Measurements from ENCODE around the gene PTPRE.

The PTPRE gene

DNA sequence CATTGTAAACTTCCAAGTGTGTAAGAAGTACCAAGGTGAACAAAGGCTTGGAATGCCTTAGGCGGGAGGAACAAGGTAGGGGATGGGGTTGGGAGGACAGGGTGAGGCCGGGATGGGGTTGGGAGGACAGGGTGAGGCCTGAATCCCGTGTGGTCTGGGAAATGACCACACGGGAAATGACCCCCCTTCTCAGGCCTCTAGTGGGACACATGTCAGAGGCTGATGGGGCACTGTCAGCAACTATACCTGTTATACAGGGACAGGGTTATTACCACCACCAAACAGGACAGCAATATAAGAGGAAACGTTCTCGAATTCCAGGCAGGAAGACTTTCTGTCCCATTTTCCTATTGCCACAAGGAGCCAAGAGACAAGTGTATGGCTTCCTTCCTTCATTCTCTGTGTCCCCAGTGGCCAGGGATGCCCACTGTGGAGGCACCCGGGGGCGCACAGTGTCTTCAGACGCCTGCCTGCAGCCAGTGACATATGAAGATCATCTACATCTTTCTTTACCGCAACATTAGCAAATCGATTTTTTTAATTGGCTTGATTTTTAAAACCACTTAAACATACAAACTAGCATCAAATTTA lies 218.0 kb downstream of the PTPRE start:
- DNase-seq (ENCODE audit: low read depth in 2 of 2): no peak

- DNase-seq (ENCODE audit: low read depth in 2 of 2): no peak
These were observed 218.6 kb downstream of the PTPRE start for GRCh38 chr10:128125416-128125943.

- peak; percentile 72 to 86 for DNase-seq (ENCODE audit: low read depth in 2 of 2)
These were observed 219.3 kb downstream of the PTPRE start, which contains the start of gene MKI67 for GRCh38 chr10:128125944-128126764. Gene MKI67, minus strand, starts transcription at chr10:128126423. Its CDS starts 756 bp downstream, at chr10:128125667.

DNA sequence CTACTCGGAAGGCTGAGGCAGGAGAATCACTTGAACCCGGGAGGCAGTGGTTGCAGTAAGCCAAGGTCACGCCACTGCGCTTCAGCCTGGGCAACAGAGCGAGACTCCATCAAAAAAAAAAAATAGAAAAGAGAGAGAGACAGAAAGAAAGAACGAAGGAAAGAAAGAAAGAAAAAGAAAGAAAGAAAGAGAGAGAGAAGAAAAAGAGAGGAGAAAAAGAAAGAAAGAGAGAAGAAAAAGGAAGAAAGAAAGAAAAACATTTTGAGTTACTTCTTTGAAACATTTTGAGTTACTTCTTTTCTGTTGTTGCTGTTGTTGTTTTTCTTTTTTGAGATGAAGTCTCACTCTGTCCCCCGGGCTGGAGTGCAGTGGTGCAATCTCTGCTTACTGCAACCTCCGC lies 221.7 kb downstream of the PTPRE start:
- no peak for DNase-seq (ENCODE audit: low read depth in 2 of 2)

GRCh38 chr10:128130051-128130450 lies 223.1 kb downstream of the PTPRE start:
- no peak for DNase-seq (ENCODE audit: low read depth in 2 of 2)
